HG02981 (cell line): ENCODE data around the gene MAPT.

ENCODE experiments used
- ATAC-seq: cut with Tn5 transposase; IDR thresholded peaks from one replicate; pipeline ENCODE4 v1.9.1; 2021; ENCODE audit warnings: mild to moderate bottlenecking, moderate library complexity; ENCODE audit not compliant: unreplicated experiment

MAPT gene

DNA sequence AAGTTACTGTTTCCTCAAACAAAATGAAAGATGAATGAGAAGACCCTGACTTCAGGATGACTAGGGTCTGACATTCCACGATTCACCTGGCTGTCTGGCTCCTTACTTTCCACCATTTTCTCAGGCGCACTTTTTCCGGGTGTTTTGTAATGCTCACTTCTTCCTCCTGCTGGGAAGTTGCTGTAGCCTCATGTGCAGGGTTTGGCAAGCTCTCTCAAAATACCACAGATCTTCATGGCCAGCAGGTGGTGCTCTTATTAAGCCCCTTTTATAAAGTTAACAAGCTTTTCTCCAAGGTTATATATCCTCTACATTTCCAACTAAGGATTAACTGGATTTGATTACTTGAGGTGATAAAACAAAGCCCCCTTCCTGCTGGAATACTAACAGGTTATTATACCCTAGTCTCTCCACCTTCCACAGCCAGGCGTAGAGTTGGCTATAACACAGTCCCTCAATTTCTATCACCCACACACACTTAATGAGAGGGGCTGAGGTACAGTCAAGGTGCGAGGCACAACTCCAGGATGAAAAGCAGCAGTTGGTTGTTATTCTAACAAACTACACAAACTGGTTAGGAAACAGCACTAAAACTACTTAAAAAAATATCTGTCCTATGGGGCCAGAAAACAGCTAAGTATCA, 150.1 kb downstream of the MAPT start:
- no peak for ATAC-seq

DNA sequence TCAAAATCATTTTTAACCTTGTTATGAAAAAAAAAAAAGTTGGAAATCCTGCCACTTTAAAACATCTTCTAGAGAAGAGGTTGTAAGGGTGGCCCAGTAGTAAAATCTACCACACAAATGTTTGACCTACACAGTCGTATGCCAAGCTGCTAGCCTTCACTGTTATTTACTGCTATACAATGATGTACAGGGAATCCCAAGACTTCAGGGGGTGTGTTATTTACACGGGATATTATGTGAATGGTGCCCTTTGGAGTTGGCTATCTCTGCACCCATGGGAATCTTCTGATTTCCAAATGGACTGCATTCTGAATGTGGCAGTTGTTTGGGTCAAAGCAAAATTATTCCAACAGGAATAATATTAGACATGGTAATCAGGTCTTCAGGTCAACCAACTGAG, 150.6 kb downstream of the MAPT start:
- no peak for ATAC-seq

DNA sequence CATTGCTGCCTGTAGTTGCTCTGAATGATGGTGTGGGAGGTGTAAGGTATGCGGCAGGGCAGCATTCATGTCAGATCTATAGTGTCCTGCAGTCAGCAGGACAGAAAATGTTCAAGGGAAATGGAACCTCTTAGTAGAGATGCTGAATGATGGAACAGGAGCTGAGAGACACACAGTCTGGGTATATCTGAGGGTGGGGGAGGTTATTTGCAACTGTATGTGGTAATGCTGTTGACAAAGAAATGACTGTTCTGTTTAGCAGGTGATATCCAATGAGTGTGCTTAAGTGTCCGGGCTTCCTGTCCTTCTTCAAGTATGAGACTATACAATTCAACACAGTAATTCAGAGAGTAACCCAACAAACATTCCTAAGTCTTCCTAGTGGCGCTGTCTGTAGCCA, 151.3 kb downstream of the MAPT start:
- no peak for ATAC-seq

DNA sequence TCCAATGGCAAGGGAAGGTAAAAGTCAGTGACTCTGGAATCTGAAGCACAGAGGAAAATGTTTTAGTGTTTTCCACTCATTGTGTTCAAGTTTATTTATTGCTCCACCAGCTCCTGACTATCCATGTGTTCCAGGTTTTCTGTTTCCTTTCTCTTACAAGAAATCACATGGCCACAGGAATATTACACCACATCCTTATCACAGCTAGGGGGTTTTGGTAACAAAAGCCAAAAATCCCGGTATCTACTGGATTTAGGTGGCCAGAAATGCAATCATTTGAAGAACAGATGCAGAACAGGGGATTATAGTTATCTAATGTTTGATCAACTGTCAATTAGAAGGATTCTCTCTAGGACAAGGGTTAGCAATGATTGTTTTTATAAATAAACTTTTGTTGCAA, 152.6 kb downstream of the MAPT start:
- no peak for ATAC-seq

DNA sequence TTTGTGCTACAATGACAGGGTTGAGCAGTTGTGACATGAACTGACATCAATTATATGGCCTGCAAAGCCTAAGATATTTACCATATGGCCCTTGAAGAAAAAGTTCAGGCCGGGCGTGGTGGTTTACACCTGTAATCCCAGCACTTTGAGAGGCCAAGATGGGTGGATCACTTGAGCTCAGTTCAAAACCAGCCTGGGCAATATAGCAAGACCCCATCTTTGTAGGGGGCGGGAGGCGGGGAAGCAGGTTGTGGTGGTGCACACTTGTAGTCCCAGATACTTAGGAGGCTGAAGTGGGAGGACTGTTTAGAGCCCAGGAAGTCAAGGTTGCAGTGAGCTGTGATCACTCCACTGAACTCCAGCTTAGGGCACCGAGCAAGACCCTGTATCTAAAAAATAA, 153.0 kb downstream of the MAPT start:
- ATAC-seq = no peak

DNA sequence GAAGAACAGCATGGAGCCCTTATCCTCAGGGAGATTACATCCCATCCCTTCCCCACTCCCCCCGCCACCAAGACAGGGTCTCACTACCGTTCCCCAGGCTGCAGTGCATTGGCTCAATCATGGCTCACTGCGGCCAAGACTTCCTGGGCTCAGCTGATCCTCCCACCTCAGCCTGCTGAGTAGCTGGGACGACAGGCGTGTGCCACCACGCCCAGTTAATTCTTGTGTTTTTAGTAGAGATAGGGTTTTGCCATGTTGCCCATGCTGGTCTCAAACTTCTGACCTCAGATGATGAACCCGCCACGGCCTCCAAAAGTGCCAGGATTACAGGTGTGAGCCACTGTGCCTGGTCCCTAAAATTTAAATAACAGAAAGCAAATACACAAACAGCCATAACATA, 153.5 kb downstream of the MAPT start:
- ATAC-seq = no peak

DNA sequence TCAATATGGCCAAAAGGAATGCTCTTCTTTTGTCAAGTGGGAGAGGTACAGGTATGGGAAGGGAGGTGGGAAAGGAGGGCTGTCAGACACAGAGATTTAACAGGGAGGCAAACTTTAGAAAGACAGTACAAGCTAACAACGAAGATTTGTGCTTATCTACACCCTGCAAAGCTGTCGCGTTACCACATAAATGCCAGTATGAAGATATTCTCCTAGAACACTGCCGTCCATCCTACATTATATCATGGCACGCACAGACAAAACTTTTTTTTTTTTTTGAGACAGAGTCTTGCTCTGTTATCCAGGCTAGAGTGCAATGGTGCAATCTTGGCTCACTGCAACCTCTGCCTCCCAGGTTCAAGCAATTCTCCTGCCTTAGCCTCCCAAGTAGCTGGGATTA, 155.3 kb downstream of the MAPT start:
- no peak for ATAC-seq

DNA sequence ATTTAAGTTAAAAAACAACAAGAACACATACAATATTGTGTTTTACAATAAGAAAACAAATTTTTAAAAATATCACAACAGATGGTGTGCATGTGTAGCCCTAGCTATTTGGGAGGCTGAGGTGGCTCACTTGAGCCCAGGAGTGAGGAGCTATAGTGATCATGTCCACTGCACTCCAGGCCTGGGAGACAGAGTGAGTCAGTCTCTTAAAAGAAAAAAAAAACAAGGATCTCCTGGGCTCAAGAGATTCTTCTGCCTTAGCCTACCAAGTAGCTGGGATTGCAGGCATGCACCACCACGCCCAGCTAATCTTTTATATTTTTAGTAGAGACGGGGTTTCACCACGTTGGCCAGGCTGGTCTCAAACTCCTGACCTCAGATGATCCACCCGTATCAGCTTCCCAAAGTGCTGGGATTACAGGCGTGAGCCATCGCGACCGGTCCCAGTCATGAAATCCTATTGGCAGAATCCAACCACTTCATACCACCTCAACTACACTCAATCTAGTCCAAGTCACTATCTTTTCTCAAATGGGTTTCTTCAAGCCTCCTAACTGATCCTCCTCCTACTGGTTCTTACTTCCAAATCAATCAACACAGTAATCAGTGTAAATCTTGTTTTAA, 159.7 kb downstream of the MAPT start:
- no peak for ATAC-seq

DNA sequence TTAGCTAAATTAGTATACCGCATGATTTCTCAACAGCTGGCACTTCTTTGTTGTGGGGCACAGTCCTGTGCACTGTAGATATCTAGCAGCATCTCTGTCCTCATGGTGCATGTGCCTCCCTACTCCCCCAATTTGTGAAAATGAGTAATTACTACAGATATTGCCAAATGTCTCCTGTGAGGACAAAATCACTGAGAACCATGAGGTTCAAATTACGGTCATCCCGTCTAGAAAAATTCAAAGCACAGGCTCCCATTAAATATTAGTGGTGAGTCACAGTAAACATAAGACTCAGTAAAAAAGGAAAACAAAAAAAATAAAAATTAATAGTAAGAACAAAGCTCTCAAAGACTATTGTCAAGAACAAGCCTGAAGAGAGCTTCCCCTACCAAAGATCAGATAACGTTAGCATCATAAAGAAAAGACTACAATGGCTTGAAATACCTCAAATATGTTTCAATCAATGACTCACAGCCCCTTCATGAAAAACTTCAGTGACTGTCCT, 162.5 kb downstream of the MAPT start:
- ATAC-seq = no peak

DNA sequence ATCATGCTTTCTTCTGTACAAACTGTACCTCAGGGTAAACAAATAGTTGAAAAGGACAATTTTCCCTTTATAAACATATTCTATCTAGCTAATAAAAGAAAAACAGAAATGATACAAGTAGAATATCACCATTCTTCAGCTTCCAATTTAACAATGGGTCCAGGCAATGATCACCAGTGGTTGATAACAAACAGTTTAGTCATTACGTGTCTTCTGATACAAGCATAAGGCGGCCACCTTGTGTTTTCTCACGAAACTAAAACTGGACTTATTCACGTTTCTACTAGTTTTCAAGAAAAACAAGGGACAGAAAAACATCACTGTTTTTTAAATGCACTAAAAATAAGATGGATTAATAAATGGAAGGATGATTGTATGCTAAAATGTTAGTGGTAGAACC, 163.0 kb downstream of the MAPT start:
- ATAC-seq = no peak

DNA sequence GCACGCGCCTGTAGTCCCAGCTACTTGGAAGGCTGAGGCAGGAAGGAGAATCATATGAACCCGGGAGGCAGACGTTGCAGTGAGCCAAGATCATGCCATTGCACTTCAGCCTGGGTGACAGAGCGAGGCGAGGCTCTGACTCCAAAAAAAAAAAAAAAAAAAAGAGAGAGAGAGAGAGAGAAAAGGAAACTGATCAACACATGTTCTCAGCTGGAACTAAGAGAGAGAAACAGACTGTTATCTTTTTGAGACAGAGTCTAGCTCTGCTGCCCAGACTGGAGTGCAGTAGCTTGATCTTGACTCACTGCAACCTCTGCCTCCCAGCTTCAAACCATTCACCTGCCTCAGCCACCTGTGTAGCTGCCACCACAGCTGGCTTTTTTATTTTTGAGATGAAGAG, 165.1 kb downstream of the MAPT start:
- ATAC-seq = no peak

DNA sequence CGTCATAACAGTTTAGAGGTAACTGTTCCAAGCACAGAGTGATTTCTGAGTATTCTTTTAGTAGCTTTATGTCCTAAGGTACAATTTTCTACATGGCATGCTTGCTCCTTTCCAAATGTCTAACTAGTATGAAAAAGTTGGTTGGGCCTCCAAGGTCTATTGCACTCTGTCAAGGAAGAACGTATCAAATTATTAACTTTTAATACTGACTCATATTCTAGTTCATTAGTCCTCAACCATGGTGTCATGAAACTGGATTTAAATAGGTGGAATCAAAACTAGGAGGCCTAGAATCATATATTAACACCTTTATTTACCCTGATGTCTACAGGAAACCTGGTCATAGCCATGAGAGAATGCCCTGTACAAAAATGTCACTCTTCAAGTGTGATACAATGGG, 166.1 kb downstream of the MAPT start:
- no peak for ATAC-seq

DNA sequence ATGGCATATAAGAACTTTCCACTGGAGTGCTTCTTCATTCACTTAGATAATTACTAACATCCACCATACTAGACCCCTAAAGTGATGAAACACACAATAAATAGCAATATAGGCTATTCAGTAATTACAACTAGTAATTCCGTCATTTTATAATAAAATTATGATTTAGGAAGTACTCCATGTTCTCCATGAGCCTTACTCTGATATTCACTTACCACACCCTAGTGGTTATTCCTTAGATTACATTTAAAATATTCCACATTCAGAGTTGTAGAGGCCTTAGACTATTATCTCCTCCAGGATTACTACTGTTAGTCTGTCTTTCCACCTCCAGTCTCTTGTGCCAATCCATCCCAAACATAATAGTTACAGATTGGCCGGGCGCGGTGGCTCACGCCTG, 167.1 kb downstream of the MAPT start:
- no peak for ATAC-seq

DNA sequence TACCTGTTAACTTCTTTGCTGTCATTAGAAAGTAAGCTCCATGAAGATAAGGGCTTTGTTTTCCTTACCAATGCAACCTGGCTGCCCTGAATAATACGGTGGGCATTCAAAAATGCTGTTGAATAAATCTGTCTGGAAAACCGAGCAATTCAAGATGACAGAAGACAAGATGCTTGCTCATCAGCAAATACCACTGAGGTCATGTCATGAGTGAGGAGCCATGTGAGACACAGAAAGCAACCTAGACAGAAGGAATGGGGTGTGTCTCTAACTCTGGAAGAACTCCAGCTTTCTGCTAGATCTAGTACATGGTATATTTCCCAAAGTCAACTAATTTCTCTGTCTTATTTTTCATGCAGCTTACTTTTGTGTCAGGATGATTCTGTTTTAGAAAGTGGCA, 168.9 kb downstream of the MAPT start:
- no peak for ATAC-seq

DNA sequence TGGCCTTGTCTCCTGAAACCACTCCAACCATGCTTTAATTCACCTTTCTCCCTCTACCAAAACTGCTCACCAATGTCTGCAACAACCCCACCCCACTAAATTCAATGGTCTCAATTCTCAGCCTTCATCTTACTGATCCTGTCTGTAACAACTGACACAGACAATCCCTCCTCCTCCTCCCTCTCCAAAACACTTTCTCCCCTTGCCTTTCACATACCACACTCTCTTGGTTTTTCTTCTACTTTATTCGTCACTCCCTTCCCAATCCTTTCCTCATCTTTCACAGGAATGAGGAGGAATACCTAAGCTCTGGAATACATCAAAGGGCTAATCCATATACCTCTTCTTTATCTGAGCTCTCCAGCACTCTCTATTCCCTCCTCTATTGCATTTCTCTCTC, 170.1 kb downstream of the MAPT start:
- ATAC-seq = no peak

DNA sequence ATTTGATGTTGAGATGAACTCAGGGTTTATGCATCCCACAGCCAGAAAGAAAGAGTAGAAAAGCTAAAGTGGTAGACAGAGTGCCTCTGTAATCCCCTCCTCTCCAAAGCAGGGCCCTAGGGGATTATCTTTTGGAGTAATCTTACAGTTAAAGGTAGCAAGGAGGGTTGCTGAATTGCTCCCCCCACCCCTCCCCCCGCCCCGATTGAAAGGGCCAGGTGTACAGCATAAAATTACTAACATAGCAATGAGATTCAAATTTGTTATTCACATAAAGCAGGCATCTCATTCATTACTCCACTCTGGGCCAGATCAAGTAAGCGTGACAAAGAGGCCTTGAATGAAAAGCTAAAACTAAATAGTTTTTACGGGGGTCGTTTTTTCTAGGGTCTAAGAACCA, 177.4 kb downstream of the MAPT start:
- no peak for ATAC-seq

DNA sequence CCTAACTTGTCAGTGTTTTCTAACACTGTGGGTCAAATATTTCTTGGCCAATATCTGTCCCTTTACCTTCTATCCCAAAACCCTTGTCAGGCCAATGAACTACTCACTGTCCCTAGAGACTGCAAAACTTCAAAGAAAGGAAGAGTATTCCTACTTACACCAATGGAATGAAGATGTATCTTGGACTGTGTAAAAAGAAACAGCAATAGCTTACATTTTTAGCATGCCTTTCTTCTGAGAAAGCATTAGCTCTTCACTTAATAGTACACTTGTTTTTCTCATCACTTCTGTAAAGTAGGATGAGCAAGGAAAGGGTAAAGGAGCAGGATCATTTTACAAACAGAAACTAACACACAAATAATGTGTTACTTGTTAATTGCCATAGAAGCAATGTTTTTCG, 178.6 kb downstream of the MAPT start:
- no peak for ATAC-seq

DNA sequence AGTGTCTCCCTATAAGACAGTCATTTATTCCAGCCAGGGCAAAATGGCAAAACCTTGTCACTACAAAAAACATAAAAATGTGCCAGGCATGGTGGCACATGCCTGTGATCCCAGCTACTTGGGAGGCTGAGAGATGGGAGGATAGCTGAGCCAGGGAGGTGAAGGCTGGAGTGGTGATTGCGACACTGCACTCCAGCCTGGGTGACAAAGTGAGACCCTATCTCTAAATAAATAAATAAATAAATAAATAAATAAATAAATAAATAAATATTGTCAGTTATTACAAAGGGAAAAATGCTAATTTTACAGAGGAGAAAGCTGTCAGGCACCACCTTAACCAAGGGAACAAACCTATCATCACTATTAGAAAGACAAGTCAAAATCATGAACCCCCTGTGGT, 180.2 kb downstream of the MAPT start:
- ATAC-seq = no peak
